Heart right ventricle (tissue), 16 donors: ENCODE measurements around the gene CHCHD10. TPM values are rescaled to one million over a fixed set of nuclear protein-coding genes. Genes with fewer than 3 reads are reported as not detected.
A peak's percentile ranks its signal among the peaks of the same experiment; 100 is the strongest.

Experiments
- ATAC-seq, 8 donors: fragments of 200-7000 bp; cut with Tn5 transposase; one replicate each; pipeline ENCODE4 v1.9.1; 2020; ENCODE audit warnings: mild to moderate bottlenecking in 8 of 8, moderate library complexity in 8 of 8, moderate number of reproducible peaks in 1 of 8
- DNase-seq, 2 donors: peaks; one replicate each; pipeline ENCODE4 v3.0.0-alpha.2; 2020
- H3K27ac ChIP-seq, 10 donors: fragments of 200-600 bp; sonication (generic) in 2 of 10; one replicate each; pipeline versions ENCODE4 v1.5.0 to v1.8.0; 2020 to 2022; ENCODE audit warnings: mild to moderate bottlenecking in 3 of 10
- H3K27me3 ChIP-seq, 7 donors: fragments of 200-600 bp; one replicate each; pipeline ENCODE4 v1.8.0; 2021 to 2022; ENCODE audit warnings: mild to moderate bottlenecking in 2 of 7
- H3K36me3 ChIP-seq, 9 donors: fragments of 200-600 bp; sonication (generic) in 1 of 9; one replicate each; pipeline versions ENCODE4 v1.5.0 to v1.8.0; 2020 to 2022; ENCODE audit warnings: mild to moderate bottlenecking in 2 of 9
- H3K4me1 ChIP-seq, 9 donors: fragments of 200-600 bp; sonication (generic) in 1 of 9; one replicate each; pipeline versions ENCODE4 v1.5.0 to v1.8.0; 2020 to 2022; ENCODE audit warnings: mild to moderate bottlenecking in 4 of 9
- H3K4me3 ChIP-seq, 10 donors: fragments of 200-600 bp; sonication (generic) in 2 of 10; one replicate each; pipeline versions ENCODE4 v1.5.0 to v1.8.0; 2020 to 2022; ENCODE audit warnings: mild to moderate bottlenecking in 7 of 10, moderate library complexity in 2 of 10
- H3K9me3 ChIP-seq, 11 donors: fragments of 200-600 bp in 10 of 11; sonication (generic) in 2 of 11; one replicate each; pipeline versions ENCODE4 v1.5.0 to v1.8.0; 2013 to 2022; ENCODE audit warnings: mild to moderate bottlenecking in 2 of 11, control low read depth in 1 of 11, moderate library complexity in 1 of 11
- CTCF ChIP-seq, 9 donors: fragments of 200-600 bp; sonication (generic) in 2 of 9; IDR thresholded peaks; one replicate each; pipeline versions ENCODE4 v1.5.0 to v1.8.0; 2021 to 2022; ENCODE audit warnings: antibody characterized with exemption in 9 of 9, mild to moderate bottlenecking in 5 of 9, moderate library complexity in 1 of 9
- WGBS, 2 donors: extraction: QIAGEN DNeasy Blood & Tissue Kit; methylation state at CpG; one replicate each; pipeline ENCODE4 v1.1.7; 2013; ENCODE audit warnings: inconsistent platforms in 1 of 2; 5-methylcytosine and 5-hydroxymethylcytosine counted together
- intact Hi-C, 10 donors: fragments of 100-400 bp; cut with DNase I; formaldehyde crosslinking; loops; one replicate each; pipeline versions ENCODE4 v1.11.1 to v1.14.2; 2022
- polyA plus RNA-seq, 2 donors: library from polyadenylated mRNA; stranded (reverse); fragments of 200-250 nt; gene quantifications; one replicate each; pipeline ENCODE4 v1.2.3, GENCODE V29; 2013
- total RNA-seq, 10 donors: library from RNA; stranded (reverse); fragmentation: NEBNext Ultra II Directional in 3 of 10; extraction: Animal tissue kit (Norgen Biotek cat#: 25700) in 3 of 10; gene quantifications; one replicate each; pipeline versions ENCODE4 v1.2.1 to v1.2.4, GENCODE V29; 2021 to 2023
- donor health status: Arrhythmogenic right ventricular cardiomyopathy.
- donor health status: ischemic (EF 13 %, LVEDD 7.1; RV severe dilation, severe dysfunction).
- donor health status: healthy with polysubstance abuse.
- donor health status: DM: no; HTN: yes; CAD: no.
- donor health status: DM: no; HTN: no; CAD: no.
- donor health status: ischemic (EF 25% LVEDD 6.9; RV normal size, moderate dysfunction).
- donor health status: ischemic (EF 25% LVEDD 5.7; RV mildly dilated, moderate dysfunction).
- donor health status: healthy.
- donor health status: DM: yes; HTN: yes; CAD: no.
- donor health status: Ischemic cardiomyopathy.
- donor health status: ischemic (EF 35%, LVEDD 5.7; RV mildly dilated, moderate dysfunction).
- donor health status: nonischemic (EF 11% LVEDD 7.7; RV severe dilation, severe dysfunction).
- donor health status: DM: yes; HTN: yes; CAD: no.
- donor health status: PGD.
- donor health status: ischemic (EF 29% LVEDD 5.4; RV normal size, mild dysfunction).
- donor health status: nonischemic (EF 23%, LVEDD 6.1; RV moderate dilation, normal function).

CHCHD10 gene
- total and polyA plus RNA-seq, 12 donors: 735 to 3,552 (median 1,056) TPM

GRCh38 chr22:23783265-23784150 lies 15.7 kb upstream of the CHCHD10 start:
- H3K4me3 ChIP-seq: no peak overlapping the region
- DNase-seq: no peak
- intact Hi-C loops: no loop called here
- no peaks in the 10 kb centered on the region for H3K9me3 ChIP-seq
- peaks cover 6 to 25% (median 18%) of the 10 kb centered on the region in 9 donors for H3K4me1 ChIP-seq
- H3K27me3 ChIP-seq: no peaks in the 10 kb centered on the region
- 85 to 86% methylated on average over 15 of the region's 15 CpGs for WGBS, 2 donors
- peaks cover 0 to 4% (median 0%) of the 10 kb centered on the region in 9 donors for H3K36me3 ChIP-seq
- no peak overlapping the region for H3K27ac ChIP-seq
- no peak for ATAC-seq
- no peak for TF ChIP-seq CTCF (IDR thresholded peaks at IDR 0.05)

GRCh38 chr22:23782703-23783102 lies 14.9 kb upstream of the CHCHD10 start:
- Histone ChIP-seq H3K36me3 (peaks cover 0 to 3% (median 0%) of the 10 kb centered on the region in 9 donors), H3K4me3 (no peak overlapping the region), H3K27ac (no peak overlapping the region), H3K4me1 (peaks cover 6 to 22% (median 10%) of the 10 kb centered on the region in 9 donors), H3K27me3 (no peaks in the 10 kb centered on the region), H3K9me3 (no peaks in the 10 kb centered on the region)
- DNase-seq (no peak), ATAC-seq (no peak)
- intact Hi-C loops: no loop called here
- TF ChIP-seq CTCF (IDR thresholded peaks at IDR 0.05): no peak
- 94 to 100% methylated on average over 1 of the region's 1 CpG for WGBS, 2 donors

- WGBS, 2 donors: 92 to 95% methylated on average over 16 of the region's 16 CpGs
- intact Hi-C loops: no loop called here
- DNase-seq: no peak
- Histone ChIP-seq H3K36me3 (peaks cover 0 to 3% (median 0%) of the 10 kb centered on the region in 9 donors), H3K27ac (no peak overlapping the region), H3K27me3 (no peaks in the 10 kb centered on the region), H3K9me3 (no peaks in the 10 kb centered on the region), H3K4me1 (peaks cover 4 to 21% (median 8%) of the 10 kb centered on the region in 9 donors), H3K4me3 (no peak overlapping the region)
- TF ChIP-seq CTCF (IDR thresholded peaks at IDR 0.05): no peak
- ATAC-seq: no peak
Measured at GRCh38 chr22:23782252-23782651, 14.5 kb upstream of the CHCHD10 start.

GRCh38 chr22:23781511-23782183 lies 13.9 kb upstream of the CHCHD10 start:
- TF ChIP-seq CTCF (IDR thresholded peaks at IDR 0.05): no peak
- H3K4me3 ChIP-seq: no peak overlapping the region
- WGBS, 2 donors: 83 to 87% methylated on average over 14 of the region's 14 CpGs
- DNase-seq (no peak), ATAC-seq (peak in 2 of 8 donors; percentile 14 to 32)
- H3K27me3 ChIP-seq: no peaks in the 10 kb centered on the region
- peaks cover 0 to 3% (median 0%) of the 10 kb centered on the region in 9 donors for H3K36me3 ChIP-seq
- intact Hi-C loops: no loop called here
- no peaks in the 10 kb centered on the region for H3K9me3 ChIP-seq
- H3K4me1 ChIP-seq: peaks cover 4 to 21% (median 8%) of the 10 kb centered on the region in 9 donors
- H3K27ac ChIP-seq: no peak overlapping the region
